ENCODE results near the gene ZNF354B. TPM values are rescaled to one million over a fixed set of nuclear protein-coding genes. Genes with fewer than 3 reads are reported as not detected.

The ZNF354B gene
- total and polyA plus RNA-seq, 2 of the 8 experiments (the other 6 are each of a cell fraction or from before 2014, with no cell fraction given): 5.0 to 10.8 TPM

DNA sequence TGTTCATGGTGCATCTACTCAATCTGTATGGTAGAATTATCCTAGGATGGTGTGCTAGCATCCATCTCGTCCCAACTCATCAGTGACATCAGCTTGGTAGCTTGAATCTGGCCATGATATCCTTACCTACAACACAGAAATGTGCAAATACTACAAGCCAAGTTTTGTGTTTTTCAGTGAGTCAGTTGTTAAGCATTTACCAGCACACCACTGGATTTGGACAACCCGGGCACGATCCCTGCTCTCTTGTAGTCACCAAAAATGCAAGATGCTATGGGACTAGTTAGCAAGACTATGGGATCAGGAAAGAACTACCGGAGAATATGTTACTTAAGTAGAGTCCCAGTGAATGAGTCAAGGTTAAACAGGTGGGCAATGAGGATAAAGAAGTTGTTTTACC lies 32.1 kb upstream of the ZNF354B start:
- DNase-seq (ENCODE audit: low read depth in 1 of 2, low spot score in 2 of 2): no peak
- Histone ChIP-seq H3K56ac (replicated peaks; ENCODE audit: insufficient read length, low read depth, low read length) (no peak overlapping the region), H3K4me1 (replicated peaks in 1 of 4; ENCODE audit: control insufficient read depth in 3 of 4, insufficient read depth in 4 of 4, low read length in 3 of 4) (no peaks in the 10 kb centered on the region), H2AFZ (ENCODE audit: low read length) (no peak overlapping the region), H3K27me3 (replicated peaks in 1 of 4; ENCODE audit: control insufficient read depth in 3 of 4, extremely low read depth in 1 of 4, insufficient read depth in 3 of 4, low read length in 3 of 4) (no peaks in the 10 kb centered on the region), H3K14ac (ENCODE audit: insufficient read length) (no peak overlapping the region), H3K27ac (ENCODE audit: low read depth, low read length) (no peak overlapping the region), H4K91ac (replicated peaks; ENCODE audit: insufficient read length, low read length) (no peak overlapping the region), H2BK15ac (ENCODE audit: low read length) (no peak overlapping the region), H2BK12ac (ENCODE audit: low read depth, low read length) (no peak overlapping the region), H3K4ac (replicated peaks; ENCODE audit: insufficient read length, low read depth, low read length) (no peak overlapping the region), H4K8ac (ENCODE audit: extremely low read depth, insufficient read depth, low read length) (no peak overlapping the region), H3K79me1 (ENCODE audit: low read depth, low read length) (no peaks in the 10 kb centered on the region), H2BK5ac (ENCODE audit: low read depth, low read length) (no peak overlapping the region), H2AK5ac (ENCODE audit: low read depth, low read length) (no peak overlapping the region), H4K5ac (ENCODE audit: insufficient read length, low read depth, low read length) (no peak overlapping the region), H3K4me3 (ENCODE audit: extremely low read depth in 1 of 4, insufficient read depth in 2 of 4, low read depth in 3 of 4, low read length in 4 of 4) (no peak overlapping the region), H2BK120ac (replicated peaks; ENCODE audit: low read depth, low read length) (no peak overlapping the region), H3K9me3 (ENCODE audit: insufficient read depth in 2 of 2, low read depth in 1 of 2, low read length in 1 of 2) (peaks cover 0 to 27% of the 10 kb centered on the region in 2 experiments; a peak in 2 of 4 replicates), H3K4me2 (ENCODE audit: insufficient read depth in 1 of 2, low read depth in 2 of 2, low read length in 2 of 2) (no peak overlapping the region), H3K36me3 (ENCODE audit: control insufficient read depth in 2 of 4, insufficient read depth in 4 of 4, low read length in 3 of 4) (no peaks in the 10 kb centered on the region), H4K20me1 (replicated peaks in 1 of 2; ENCODE audit: control insufficient read depth in 1 of 2, insufficient read depth in 2 of 2, low read length in 2 of 2) (no peaks in the 10 kb centered on the region), H3K79me2 (ENCODE audit: control insufficient read depth in 1 of 2, insufficient read depth in 2 of 2, low read length in 2 of 2) (no peaks in the 10 kb centered on the region), H3K23me2 (ENCODE audit: low read depth, low read length) (no peaks in the 10 kb centered on the region), H3K18ac (ENCODE audit: extremely low read depth, low read length) (no peak overlapping the region), H2BK20ac (ENCODE audit: low read length) (no peak overlapping the region), H3K23ac (ENCODE audit: insufficient read length) (no peak overlapping the region), H3K9ac (replicated peaks in 1 of 4; ENCODE audit: extremely low read depth in 1 of 4, low read depth in 3 of 4, low read length in 3 of 4) (no peak overlapping the region)
- 71% methylated on average over 4 of the region's 4 CpGs; no CpG with 5 or more reads in 1 of the 2 experiments for WGBS, 2 experiments (ENCODE audit: extremely low coverage in 1 of 2, insufficient coverage in 1 of 2, insufficient read length in 1 of 2, insufficient replicate concordance in 2 of 2, low coverage in 1 of 2, low lambda C conversion rate in 2 of 2, missing lambda C conversion rate in 1 of 2)
- POLR2A ChIA-PET (ENCODE audit: partially characterized antibody): no interaction called here
- FAIRE-seq: no peak
- CTCF ChIA-PET (ENCODE audit: partially characterized antibody): no interaction called here
- TF ChIP-seq NANOG (IDR thresholded peaks at IDR 0.05; ENCODE audit: insufficient read depth, low read depth, low read length, poor library complexity, severe bottlenecking) (no peak), MAFK (IDR thresholded peaks at IDR 0.05; ENCODE audit: low read depth, low read length) (no peak), KDM4A (IDR thresholded peaks at IDR 0.05; ENCODE audit: low read depth, low read length, severe bottlenecking) (no peak), SIN3A (conservative IDR thresholded peaks at IDR 0.05 in 1 of 2, IDR thresholded peaks at IDR 0.05 in 1 of 2; ENCODE audit: low read depth in 1 of 2, low read length in 2 of 2) (no peak), TAF7 (optimal IDR thresholded peaks at IDR 0.05; ENCODE audit: borderline replicate concordance, low read depth, low read length) (no peak), RFX5 (IDR thresholded peaks at IDR 0.05; ENCODE audit: borderline replicate concordance, low read depth, low read length) (no peak), CREB1 (IDR thresholded peaks at IDR 0.05) (no peak), SP4 (IDR thresholded peaks at IDR 0.05; ENCODE audit: low read length) (no peak), RXRA (IDR thresholded peaks at IDR 0.05; ENCODE audit: insufficient read depth, low read depth, low read length) (no peak), KDM1A (IDR thresholded peaks at IDR 0.05; ENCODE audit: borderline replicate concordance, low read length) (no peak), RNF2 (IDR thresholded peaks at IDR 0.05; ENCODE audit: borderline replicate concordance, low read depth, low read length, missing control alignments, poor library complexity, severe bottlenecking) (no peak)
- TF ChIP-seq, protein P1, sequence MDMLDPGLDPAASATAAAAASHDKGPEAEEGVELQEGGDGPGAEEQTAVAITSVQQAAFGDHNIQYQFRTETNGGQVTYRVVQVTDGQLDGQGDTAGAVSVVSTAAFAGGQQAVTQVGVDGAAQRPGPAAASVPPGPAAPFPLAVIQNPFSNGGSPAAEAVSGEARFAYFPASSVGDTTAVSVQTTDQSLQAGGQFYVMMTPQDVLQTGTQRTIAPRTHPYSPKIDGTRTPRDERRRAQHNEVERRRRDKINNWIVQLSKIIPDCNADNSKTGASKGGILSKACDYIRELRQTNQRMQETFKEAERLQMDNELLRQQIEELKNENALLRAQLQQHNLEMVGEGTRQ (IDR thresholded peaks at IDR 0.05; ENCODE audit: low read length): no peak

Measured in H1 (cell line).